ENCODE measurements around the gene CGB8. TPM values are rescaled to one million over a fixed set of nuclear protein-coding genes. Genes with fewer than 3 reads are reported as not detected.
A peak's percentile ranks its signal among the peaks of the same experiment; 100 is the strongest.

The CGB8 gene
- total RNA-seq, 1 experiment from 2014 or later = not detected

- Histone ChIP-seq H3K27ac (ENCODE audit: low read length) (no peak overlapping the region), H3K9me2 (replicated peaks; ENCODE audit: insufficient read depth, low read length) (no peaks in the 10 kb centered on the region), H3K4me1 (ENCODE audit: low read length) (no peaks in the 10 kb centered on the region), H3K4me2 (ENCODE audit: low read depth, low read length, poor library complexity, severe bottlenecking) (no peak overlapping the region), H3K79me2 (ENCODE audit: low read length) (no peaks in the 10 kb centered on the region), H3K27me3 (ENCODE audit: low read length) (no peaks in the 10 kb centered on the region), H2AFZ (ENCODE audit: low read length) (no peak overlapping the region), H3K9me3 (ENCODE audit: low read length) (no peaks in the 10 kb centered on the region), H3K4me3 (ENCODE audit: low read length) (no peak overlapping the region), H4K20me1 (ENCODE audit: insufficient read depth, low read depth, low read length) (0 out of 2 replicates have a peak, but pooled peaks cover 8% of the 10 kb centered on the region), H3K9ac (ENCODE audit: low read length) (no peak overlapping the region), H3K36me3 (ENCODE audit: insufficient read depth, low read length) (peaks cover 22% of the 10 kb centered on the region)
- DNase-seq = no peak
Observed at GRCh38 chr19:49011194-49011593, 37.7 kb downstream of the CGB8 start.

GRCh38 chr19:49010453-49010852, 38.5 kb downstream of the CGB8 start:
- no peak overlapping the region for H3K27ac ChIP-seq (ENCODE audit: low read length)
- no peak overlapping the region for H3K4me3 ChIP-seq (ENCODE audit: low read length)
- no peak overlapping the region for H3K4me2 ChIP-seq (ENCODE audit: low read depth, low read length, poor library complexity, severe bottlenecking)
- no peaks in the 10 kb centered on the region for H3K9me3 ChIP-seq (ENCODE audit: low read length)
- no peaks in the 10 kb centered on the region for H3K79me2 ChIP-seq (ENCODE audit: low read length)
- no peaks in the 10 kb centered on the region for H3K9me2 ChIP-seq (replicated peaks; ENCODE audit: insufficient read depth, low read length)
- H3K4me1 ChIP-seq (ENCODE audit: low read length) = no peaks in the 10 kb centered on the region
- no peak overlapping the region for H2AFZ ChIP-seq (ENCODE audit: low read length)
- no peak for DNase-seq
- H4K20me1 ChIP-seq (ENCODE audit: insufficient read depth, low read depth, low read length) = 0 out of 2 replicates have a peak, but pooled peaks cover 8% of the 10 kb centered on the region
- H3K27me3 ChIP-seq (ENCODE audit: low read length) = no peaks in the 10 kb centered on the region
- peaks cover 22% of the 10 kb centered on the region for H3K36me3 ChIP-seq (ENCODE audit: insufficient read depth, low read length)
- no peak overlapping the region for H3K9ac ChIP-seq (ENCODE audit: low read length)

GRCh38 chr19:49009828-49010227, 39.1 kb downstream of the CGB8 start:
- H3K79me2 ChIP-seq (ENCODE audit: low read length) = no peaks in the 10 kb centered on the region
- peaks cover 25% of the 10 kb centered on the region for H3K36me3 ChIP-seq (ENCODE audit: insufficient read depth, low read length)
- no peak overlapping the region for H3K9ac ChIP-seq (ENCODE audit: low read length)

GRCh38 chr19:49006905-49007304, 42.0 kb downstream of the CGB8 start:
- DNase-seq = no peak
- Histone ChIP-seq H4K20me1 (ENCODE audit: insufficient read depth, low read depth, low read length) (0 out of 2 replicates have a peak, but pooled peaks cover 3% of the 10 kb centered on the region), H3K9me3 (ENCODE audit: low read length) (no peaks in the 10 kb centered on the region), H3K4me3 (ENCODE audit: low read length) (no peak overlapping the region), H3K27me3 (ENCODE audit: low read length) (no peaks in the 10 kb centered on the region), H3K9me2 (replicated peaks; ENCODE audit: insufficient read depth, low read length) (no peaks in the 10 kb centered on the region), H3K4me2 (ENCODE audit: low read depth, low read length, poor library complexity, severe bottlenecking) (no peak overlapping the region), H3K79me2 (ENCODE audit: low read length) (no peaks in the 10 kb centered on the region; the same call in 1 of the 2 replicates), H2AFZ (ENCODE audit: low read length) (no peak overlapping the region), H3K36me3 (ENCODE audit: insufficient read depth, low read length) (peaks cover 38% of the 10 kb centered on the region), H3K4me1 (ENCODE audit: low read length) (no peaks in the 10 kb centered on the region), H3K27ac (ENCODE audit: low read length) (no peak overlapping the region), H3K9ac (ENCODE audit: low read length) (no peak overlapping the region)

More at GRCh38 chr19:49009828-49010227, 39.1 kb downstream of the CGB8 start:
- DNase-seq = no peak
- H3K9me2 ChIP-seq (replicated peaks; ENCODE audit: insufficient read depth, low read length) = no peaks in the 10 kb centered on the region
- H3K27ac ChIP-seq (ENCODE audit: low read length) = no peak overlapping the region
- H4K20me1 ChIP-seq (ENCODE audit: insufficient read depth, low read depth, low read length) = 0 out of 2 replicates have a peak, but pooled peaks cover 8% of the 10 kb centered on the region
- H3K27me3 ChIP-seq (ENCODE audit: low read length) = no peaks in the 10 kb centered on the region
- no peaks in the 10 kb centered on the region for H3K4me1 ChIP-seq (ENCODE audit: low read length)
- no peaks in the 10 kb centered on the region for H3K9me3 ChIP-seq (ENCODE audit: low read length)
- H2AFZ ChIP-seq (ENCODE audit: low read length) = no peak overlapping the region
- H3K4me3 ChIP-seq (ENCODE audit: low read length) = no peak overlapping the region
- no peak overlapping the region for H3K4me2 ChIP-seq (ENCODE audit: low read depth, low read length, poor library complexity, severe bottlenecking)

- H4K20me1 ChIP-seq (ENCODE audit: insufficient read depth, low read depth, low read length) = 0 out of 2 replicates have a peak, but pooled peaks cover 3% of the 10 kb centered on the region
- H3K4me3 ChIP-seq (ENCODE audit: low read length) = no peak overlapping the region
- peaks cover under 1% of the 10 kb centered on the region; the same call in 1 of the 2 replicates for H3K79me2 ChIP-seq (ENCODE audit: low read length)
- H3K36me3 ChIP-seq (ENCODE audit: insufficient read depth, low read length) = peaks cover 38% of the 10 kb centered on the region
- no peak overlapping the region for H3K9ac ChIP-seq (ENCODE audit: low read length)
- no peaks in the 10 kb centered on the region for H3K27me3 ChIP-seq (ENCODE audit: low read length)
- DNase-seq = no peak
- H3K9me2 ChIP-seq (replicated peaks; ENCODE audit: insufficient read depth, low read length) = no peaks in the 10 kb centered on the region
- no peak overlapping the region for H2AFZ ChIP-seq (ENCODE audit: low read length)
- no peak overlapping the region for H3K27ac ChIP-seq (ENCODE audit: low read length)
- no peak overlapping the region for H3K4me2 ChIP-seq (ENCODE audit: low read depth, low read length, poor library complexity, severe bottlenecking)
- no peaks in the 10 kb centered on the region for H3K9me3 ChIP-seq (ENCODE audit: low read length)
- H3K4me1 ChIP-seq (ENCODE audit: low read length) = no peaks in the 10 kb centered on the region
Observed at GRCh38 chr19:49004964-49005614, 43.8 kb downstream of the CGB8 start.

GRCh38 chr19:49004133-49004532, 44.8 kb downstream of the CGB8 start:
- Histone ChIP-seq H3K36me3 (ENCODE audit: insufficient read depth, low read length) (peaks cover 39% of the 10 kb centered on the region), H3K4me1 (ENCODE audit: low read length) (no peaks in the 10 kb centered on the region), H3K27me3 (ENCODE audit: low read length) (no peaks in the 10 kb centered on the region), H4K20me1 (ENCODE audit: insufficient read depth, low read depth, low read length) (0 out of 2 replicates have a peak, but pooled peaks cover 3% of the 10 kb centered on the region), H3K79me2 (ENCODE audit: low read length) (peaks cover 9% of the 10 kb centered on the region; the same call in 1 of the 2 replicates), H3K9me3 (ENCODE audit: low read length) (no peaks in the 10 kb centered on the region), H3K9me2 (replicated peaks; ENCODE audit: insufficient read depth, low read length) (no peaks in the 10 kb centered on the region), H2AFZ (ENCODE audit: low read length) (no peak overlapping the region), H3K9ac (ENCODE audit: low read length) (no peak overlapping the region), H3K27ac (ENCODE audit: low read length) (no peak overlapping the region), H3K4me2 (ENCODE audit: low read depth, low read length, poor library complexity, severe bottlenecking) (no peak overlapping the region), H3K4me3 (ENCODE audit: low read length) (no peak overlapping the region)
- no peak for DNase-seq

GRCh38 chr19:48999481-49000325, 49.2 kb downstream of the CGB8 start:
- H3K4me2 ChIP-seq (ENCODE audit: low read depth, low read length, poor library complexity, severe bottlenecking) = no peak overlapping the region
- no peaks in the 10 kb centered on the region for H3K9me2 ChIP-seq (replicated peaks; ENCODE audit: insufficient read depth, low read length)
- peaks cover 19% of the 10 kb centered on the region for H4K20me1 ChIP-seq (ENCODE audit: insufficient read depth, low read depth, low read length)
- peaks cover 7% of the 10 kb centered on the region for H3K4me1 ChIP-seq (ENCODE audit: low read length)
- peaks cover 44% of the 10 kb centered on the region for H3K79me2 ChIP-seq (ENCODE audit: low read length)
- H3K27me3 ChIP-seq (ENCODE audit: low read length) = no peaks in the 10 kb centered on the region
- H2AFZ ChIP-seq (ENCODE audit: low read length) = no peak overlapping the region
- DNase-seq = peak; percentile 92
- peaks cover 23% of the 10 kb centered on the region for H3K36me3 ChIP-seq (ENCODE audit: insufficient read depth, low read length)
- no peaks in the 10 kb centered on the region for H3K9me3 ChIP-seq (ENCODE audit: low read length)
- H3K4me3 ChIP-seq (ENCODE audit: low read length) = no peak overlapping the region
- no peak overlapping the region for H3K27ac ChIP-seq (ENCODE audit: low read length)
- H3K9ac ChIP-seq (ENCODE audit: low read length) = no peak overlapping the region

GRCh38 chr19:48997972-48998371, 50.9 kb downstream of the CGB8 start:
- no peaks in the 10 kb centered on the region for H3K9me3 ChIP-seq (ENCODE audit: low read length)
- no peak overlapping the region for H3K9ac ChIP-seq (ENCODE audit: low read length)
- peaks cover 24% of the 10 kb centered on the region for H4K20me1 ChIP-seq (ENCODE audit: insufficient read depth, low read depth, low read length)
- no peak overlapping the region for H3K27ac ChIP-seq (ENCODE audit: low read length)
- no peak overlapping the region for H3K4me2 ChIP-seq (ENCODE audit: low read depth, low read length, poor library complexity, severe bottlenecking)
- H3K4me3 ChIP-seq (ENCODE audit: low read length) = no peak overlapping the region
- H3K36me3 ChIP-seq (ENCODE audit: insufficient read depth, low read length) = peaks cover 8% of the 10 kb centered on the region; the same call in 1 of the 2 replicates
- no peaks in the 10 kb centered on the region for H3K9me2 ChIP-seq (replicated peaks; ENCODE audit: insufficient read depth, low read length)
- peaks cover 11% of the 10 kb centered on the region for H3K4me1 ChIP-seq (ENCODE audit: low read length)
- peak; percentile 88 for DNase-seq
- H3K27me3 ChIP-seq (ENCODE audit: low read length) = no peaks in the 10 kb centered on the region
- H2AFZ ChIP-seq (ENCODE audit: low read length) = no peak overlapping the region
- H3K79me2 ChIP-seq (ENCODE audit: low read length) = peaks cover 55% of the 10 kb centered on the region

Data from Karpas-422 (cell line).